ENCODE data around the gene TSHZ2.

Gene TSHZ2

DNA sequence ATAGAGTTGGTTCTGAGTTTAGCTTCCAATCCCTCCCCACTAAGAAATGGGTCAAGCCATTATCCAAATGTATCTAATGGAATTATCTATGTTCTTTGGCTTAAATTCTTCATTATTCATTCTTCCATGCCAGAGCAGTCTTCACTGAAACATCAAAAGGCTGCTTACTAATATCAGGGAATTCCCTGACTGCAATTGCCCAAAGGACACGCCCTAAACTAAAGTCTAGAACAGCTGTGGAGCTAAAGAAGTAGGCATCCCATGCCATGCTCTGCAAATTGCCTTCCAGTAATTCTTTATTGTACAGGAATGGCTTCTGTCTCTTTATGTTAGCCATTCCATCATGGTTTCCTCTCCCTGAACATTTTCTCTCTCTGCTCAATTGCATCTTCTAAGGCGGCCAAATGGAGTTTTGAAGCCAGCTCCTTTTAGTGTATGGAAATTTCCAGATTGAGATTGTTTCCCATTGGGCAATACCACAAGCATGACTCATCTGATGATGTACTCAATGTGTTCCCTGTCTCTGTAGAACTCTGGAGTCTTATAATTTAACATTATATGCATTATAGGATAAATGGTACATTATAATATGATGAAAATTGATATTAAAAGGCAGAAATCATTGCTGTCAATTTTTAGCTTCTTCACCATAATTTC is 28.8 kb upstream of the TSHZ2 start:
- Mint-ChIP-seq H3K9me3 (no peaks in the 10 kb centered on the region), H3K36me3 (ENCODE audit: low read depth) (no peaks in the 10 kb centered on the region)

DNA sequence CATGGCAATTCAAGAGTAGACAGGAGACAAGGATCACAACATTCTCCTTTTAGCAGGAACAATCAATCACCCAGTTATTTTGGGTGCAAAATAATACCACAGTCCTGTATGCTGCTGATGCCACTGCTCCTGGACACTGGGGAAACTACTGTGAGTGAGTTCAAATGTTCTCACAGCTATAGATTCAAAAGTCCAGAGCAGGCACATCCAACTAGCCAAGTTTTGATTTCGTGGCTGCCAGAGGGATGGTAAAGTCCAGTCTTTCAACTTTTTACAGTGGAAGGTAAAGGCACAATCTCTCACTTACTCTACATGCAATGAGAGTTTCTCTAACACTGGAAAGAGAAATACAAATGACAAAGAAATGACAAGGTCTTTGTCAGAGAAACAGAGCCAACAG is 26.9 kb upstream of the TSHZ2 start:
- peaks cover 11% of the 10 kb centered on the region for H3K4me1 Mint-ChIP-seq
- H3K9me3 Mint-ChIP-seq = no peaks in the 10 kb centered on the region
- H3K4me3 Mint-ChIP-seq = no peak overlapping the region
- H3K27me3 Mint-ChIP-seq (ENCODE audit: low read depth) = no peaks in the 10 kb centered on the region
- H3K36me3 Mint-ChIP-seq (ENCODE audit: low read depth) = no peaks in the 10 kb centered on the region
- H3K27ac Mint-ChIP-seq = no peak overlapping the region
- no peak for TF ChIP-seq CTCF (IDR thresholded peaks at IDR 0.05; ENCODE audit: unreplicated experiment in 3 of 3)

More for the DNA sequence above, 28.8 kb upstream of the TSHZ2 start:
- no peak overlapping the region for H3K4me3 Mint-ChIP-seq
- no peaks in the 10 kb centered on the region for H3K27me3 Mint-ChIP-seq (ENCODE audit: low read depth)
- no peak for TF ChIP-seq CTCF (IDR thresholded peaks at IDR 0.05; ENCODE audit: unreplicated experiment in 3 of 3)
- H3K4me1 Mint-ChIP-seq = peaks cover 11% of the 10 kb centered on the region
- H3K27ac Mint-ChIP-seq = no peak overlapping the region

GRCh38 chr20:52945862-52946522 is 26.2 kb upstream of the TSHZ2 start:
- Mint-ChIP-seq H3K36me3 (ENCODE audit: low read depth) (no peaks in the 10 kb centered on the region), H3K4me1 (peaks cover 11% of the 10 kb centered on the region), H3K9me3 (no peaks in the 10 kb centered on the region), H3K27me3 (ENCODE audit: low read depth) (no peaks in the 10 kb centered on the region), H3K27ac (no peak overlapping the region), H3K4me3 (no peak overlapping the region)
- TF ChIP-seq CTCF (IDR thresholded peaks at IDR 0.05; ENCODE audit: unreplicated experiment in 3 of 3) = no peak

- Mint-ChIP-seq H3K4me3 (no peak overlapping the region), H3K9me3 (no peaks in the 10 kb centered on the region), H3K27me3 (ENCODE audit: low read depth) (no peaks in the 10 kb centered on the region), H3K4me1 (peaks cover 4% of the 10 kb centered on the region), H3K36me3 (ENCODE audit: low read depth) (no peaks in the 10 kb centered on the region), H3K27ac (no peak overlapping the region)
- TF ChIP-seq CTCF (IDR thresholded peaks at IDR 0.05; ENCODE audit: unreplicated experiment in 3 of 3) = no peak
These were observed 23.7 kb upstream of the TSHZ2 start for GRCh38 chr20:52948491-52948890.

GRCh38 chr20:52953020-52953419 is 19.1 kb upstream of the TSHZ2 start:
- H3K36me3 Mint-ChIP-seq (ENCODE audit: low read depth) = no peaks in the 10 kb centered on the region
- TF ChIP-seq CTCF (IDR thresholded peaks at IDR 0.05; ENCODE audit: unreplicated experiment in 3 of 3) = no peak
- no peak overlapping the region for H3K4me3 Mint-ChIP-seq
- no peaks in the 10 kb centered on the region for H3K9me3 Mint-ChIP-seq
- no peaks in the 10 kb centered on the region for H3K4me1 Mint-ChIP-seq
- H3K27me3 Mint-ChIP-seq (ENCODE audit: low read depth) = no peaks in the 10 kb centered on the region
- no peak overlapping the region for H3K27ac Mint-ChIP-seq

DNA sequence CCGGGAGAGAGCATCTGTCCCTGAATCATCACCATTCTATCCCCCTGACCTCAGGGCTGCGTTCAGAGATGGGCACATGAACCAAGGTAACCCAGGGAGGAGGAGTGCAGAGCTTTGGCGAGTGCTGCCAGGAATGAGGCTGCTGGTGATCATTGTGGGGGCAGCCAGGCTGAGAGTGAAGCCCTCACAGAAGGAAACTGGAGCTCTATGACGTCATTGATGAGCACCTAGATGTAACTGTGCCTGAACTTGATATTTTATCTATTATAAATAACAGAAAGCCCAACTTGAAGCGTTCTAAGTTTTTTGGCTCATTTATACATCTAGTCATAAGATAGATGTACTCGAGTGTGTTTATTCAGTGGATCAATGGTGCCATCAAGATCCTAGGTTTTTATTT is 17.3 kb upstream of the TSHZ2 start:
- no peak for TF ChIP-seq CTCF (IDR thresholded peaks at IDR 0.05; ENCODE audit: unreplicated experiment in 3 of 3)
- Mint-ChIP-seq H3K27ac (no peak overlapping the region), H3K27me3 (ENCODE audit: low read depth) (no peaks in the 10 kb centered on the region), H3K4me3 (no peak overlapping the region), H3K9me3 (no peaks in the 10 kb centered on the region), H3K4me1 (peaks cover 9% of the 10 kb centered on the region), H3K36me3 (ENCODE audit: low read depth) (no peaks in the 10 kb centered on the region)
